Hematopoietic multipotent progenitor cell treated with erythropoietin and hydrocortisone succinate and interleukin-3 and kit ligand, for 15 days (in vitro differentiated cells): ENCODE measurements around the gene APLP1.
"Not testable (repeated sequence)": the region's sequence is repeated elsewhere in the genome, so short reads cannot be mapped to it uniquely, and the experiment has no call there.

Experiments used
- DNase-seq: peaks from one replicate; pipeline ENCODE4 v3.0.0-alpha.2; 2015; ENCODE audit warnings: low spot score

Gene APLP1

GRCh38 chr19:35904311-35905068, 36.1 kb downstream of the APLP1 start:
- DNase-seq: no peak

DNA sequence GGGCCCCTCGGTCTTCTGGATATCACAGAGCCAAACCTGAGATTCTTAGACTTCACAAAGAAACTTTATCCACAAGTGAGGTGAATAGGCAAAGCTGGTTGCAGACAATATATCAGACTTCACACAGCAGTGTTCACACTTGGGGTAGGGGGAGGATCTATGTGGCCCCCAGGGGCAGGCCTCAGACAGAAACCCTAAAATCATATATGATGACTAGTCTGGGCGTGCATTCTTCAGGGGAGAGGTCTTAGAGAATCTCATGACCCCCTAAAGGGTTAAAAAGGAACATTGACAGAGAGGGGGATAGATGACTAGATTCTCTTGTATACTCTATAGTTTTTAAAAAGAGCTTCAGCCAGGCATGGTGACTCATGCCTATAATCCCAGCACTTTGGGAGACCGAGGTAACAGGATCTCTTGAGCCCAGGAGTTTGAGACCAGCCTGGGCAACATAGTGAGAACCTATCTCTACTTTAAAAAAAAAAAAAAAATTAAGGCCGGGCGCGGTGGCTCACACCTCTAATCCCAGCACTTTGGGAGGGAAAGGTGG, 36.9 kb downstream of the APLP1 start:
- no peak for DNase-seq

- DNase-seq: no peak
Measured at GRCh38 chr19:35907377-35907745, 39.0 kb downstream of the APLP1 start.

- no peak for DNase-seq
Measured at GRCh38 chr19:35908010-35908441, 39.7 kb downstream of the APLP1 start, which contains the start of gene TYROBP. Gene TYROBP, minus strand, starts transcription at chr19:35908295. Its CDS starts 67 bp downstream, at chr19:35908228.

- DNase-seq: no peak
Measured at GRCh38 chr19:35908973-35909683, 40.8 kb downstream of the APLP1 start.

- no peak for DNase-seq
Measured at GRCh38 chr19:35909684-35910035, 41.3 kb downstream of the APLP1 start.

GRCh38 chr19:35910355-35910754, 42.0 kb downstream of the APLP1 start:
- not testable (repeated sequence) for DNase-seq

GRCh38 chr19:35911173-35911572, 42.8 kb downstream of the APLP1 start:
- no peak for DNase-seq

- no peak for DNase-seq
Measured at GRCh38 chr19:35911790-35912189, 43.4 kb downstream of the APLP1 start.

GRCh38 chr19:35913589-35913988, 45.2 kb downstream of the APLP1 start:
- DNase-seq: no peak

- DNase-seq: no peak
Measured at GRCh38 chr19:35915443-35915842, 47.1 kb downstream of the APLP1 start.

- no peak for DNase-seq
Measured at GRCh38 chr19:35919306-35919705, 50.9 kb downstream of the APLP1 start.

DNA sequence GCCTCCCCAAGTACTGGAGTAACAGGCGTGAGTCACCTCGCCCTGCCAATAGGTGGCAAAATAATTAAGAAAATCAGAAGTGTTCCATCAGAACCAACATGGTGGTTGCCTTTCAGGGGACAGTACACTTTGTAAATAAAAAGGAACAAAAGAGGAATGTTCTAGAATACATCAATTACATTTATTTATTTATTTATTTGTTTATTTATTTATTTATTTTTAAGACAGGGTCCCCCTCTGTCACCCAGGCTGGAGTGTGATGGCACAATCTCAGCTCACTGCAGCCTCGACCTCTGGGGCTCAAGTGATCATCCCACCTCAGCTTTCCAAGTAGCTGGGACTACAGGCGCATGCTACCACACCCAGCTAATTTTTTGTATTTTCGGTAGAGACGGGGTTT, 52.6 kb downstream of the APLP1 start:
- DNase-seq: no peak

GRCh38 chr19:35925501-35925900, 57.1 kb downstream of the APLP1 start:
- no peak for DNase-seq

DNA sequence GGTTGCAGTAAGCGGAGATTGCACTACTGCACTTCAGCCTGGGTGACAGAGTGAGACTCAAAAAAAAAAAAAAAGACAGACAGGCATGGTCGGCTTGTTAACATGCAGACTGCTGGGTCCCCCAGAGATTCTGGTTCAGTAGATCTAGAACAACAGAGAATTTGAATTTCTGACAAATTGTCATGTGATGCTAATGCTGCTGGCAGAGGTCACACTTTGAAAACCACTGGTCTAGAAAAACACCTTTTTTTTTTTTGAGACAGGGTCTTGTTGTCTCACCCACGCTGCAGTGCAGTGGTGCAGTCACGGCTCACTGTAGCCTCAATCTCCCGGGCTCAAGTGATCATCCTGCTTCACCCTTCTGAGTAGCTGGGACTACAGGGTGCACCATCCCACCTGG, 60.1 kb downstream of the APLP1 start:
- DNase-seq: no peak
